Fibroblast of peridontal ligament (primary cell): Measurements from ENCODE around the gene DAZAP1.
"Not testable (repeated sequence)": the region's sequence is repeated elsewhere in the genome, so short reads cannot be mapped to it uniquely, and the experiment has no call there.

Experiments
- DNase-seq: peaks from one replicate; pipeline ENCODE4 v3.0.0-alpha.2; 2010; ENCODE audit errors: extremely low read depth

Gene DAZAP1

GRCh38 chr19:1424192-1424955, 17.0 kb downstream of the DAZAP1 start:
- no peak for DNase-seq

- no peak for DNase-seq
Observed at GRCh38 chr19:1425102-1425837, 17.9 kb downstream of the DAZAP1 start.

GRCh38 chr19:1425902-1426301, 18.5 kb downstream of the DAZAP1 start:
- DNase-seq = no peak

DNA sequence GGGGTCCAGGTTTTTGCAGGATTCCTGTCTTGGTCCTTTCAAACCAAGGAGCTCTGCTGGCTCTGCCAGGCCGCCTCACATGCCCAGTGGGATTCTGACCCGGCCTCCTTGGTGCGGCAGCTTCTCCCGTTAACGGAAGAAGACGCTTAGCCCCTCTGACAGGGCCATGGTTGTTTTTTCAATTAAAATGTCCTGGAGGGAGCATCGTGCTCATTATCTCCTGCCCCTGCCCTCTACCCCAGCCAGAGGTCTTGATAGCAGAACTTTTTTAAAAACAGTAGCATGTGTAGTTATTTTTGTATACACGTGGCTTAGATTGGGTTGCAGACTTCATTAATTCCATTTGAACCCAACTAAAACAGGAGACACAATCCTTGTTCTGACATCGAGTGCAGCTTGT, 19.4 kb downstream of the DAZAP1 start:
- DNase-seq = no peak

DNA sequence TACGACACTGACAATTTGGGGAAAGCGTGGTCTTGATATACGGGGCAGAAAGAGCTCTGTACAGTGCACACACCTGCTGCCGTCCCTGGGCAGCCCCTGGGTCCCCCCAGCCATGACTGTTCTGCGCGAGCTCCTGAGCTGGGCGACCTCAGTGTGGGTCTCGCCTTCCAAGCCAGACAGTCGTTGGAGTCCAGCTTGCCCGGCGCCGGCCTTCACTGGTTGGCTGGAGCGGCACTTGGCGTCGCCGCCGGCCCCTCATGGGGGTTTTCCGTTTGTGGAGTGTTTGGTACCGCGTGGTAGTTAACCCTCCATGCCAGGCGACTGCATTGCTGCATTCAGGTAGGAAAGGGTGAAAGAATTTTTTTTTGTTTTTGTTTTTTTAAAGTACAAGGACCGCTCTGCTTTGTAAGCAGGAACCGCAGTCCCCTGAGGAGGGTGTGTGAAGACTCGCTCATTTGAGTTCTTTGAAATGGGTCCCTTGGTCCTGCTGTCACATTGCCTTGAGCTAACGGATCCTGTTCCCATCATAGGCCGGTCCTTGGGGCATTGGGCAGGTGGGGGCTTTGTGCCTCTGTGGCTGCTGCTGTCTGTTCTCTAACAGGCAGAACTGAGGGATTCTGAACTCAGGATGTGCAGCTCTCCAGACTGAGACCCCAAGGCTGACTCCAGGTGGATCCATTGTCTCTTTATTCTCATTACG, 20.0 kb downstream of the DAZAP1 start:
- no peak for DNase-seq

- DNase-seq = no peak
Observed at GRCh38 chr19:1428738-1429391, 21.5 kb downstream of the DAZAP1 start.

- no peak for DNase-seq
Observed at GRCh38 chr19:1429750-1430149, 22.4 kb downstream of the DAZAP1 start.

DNA sequence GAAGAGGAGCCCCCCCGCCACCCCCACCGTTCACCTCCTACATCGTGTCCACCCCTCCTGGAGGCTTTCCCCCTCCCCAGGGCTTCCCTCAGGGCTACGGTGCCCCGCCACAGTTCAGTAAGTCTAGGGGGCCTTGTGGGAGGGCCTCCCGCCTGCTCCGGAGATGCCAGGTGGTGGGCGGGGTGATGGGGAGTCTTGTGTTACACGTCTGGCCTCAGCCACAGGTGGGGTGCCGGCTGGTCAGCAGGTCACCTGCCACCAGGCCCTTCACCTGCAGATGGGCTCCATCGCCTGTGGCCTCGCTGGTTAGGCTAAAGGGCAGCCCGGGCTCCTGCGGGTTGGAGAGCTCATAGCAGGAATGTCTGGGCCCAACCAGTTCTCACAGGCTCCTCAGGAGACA, 22.9 kb downstream of the DAZAP1 start:
- DNase-seq = no peak

DNA sequence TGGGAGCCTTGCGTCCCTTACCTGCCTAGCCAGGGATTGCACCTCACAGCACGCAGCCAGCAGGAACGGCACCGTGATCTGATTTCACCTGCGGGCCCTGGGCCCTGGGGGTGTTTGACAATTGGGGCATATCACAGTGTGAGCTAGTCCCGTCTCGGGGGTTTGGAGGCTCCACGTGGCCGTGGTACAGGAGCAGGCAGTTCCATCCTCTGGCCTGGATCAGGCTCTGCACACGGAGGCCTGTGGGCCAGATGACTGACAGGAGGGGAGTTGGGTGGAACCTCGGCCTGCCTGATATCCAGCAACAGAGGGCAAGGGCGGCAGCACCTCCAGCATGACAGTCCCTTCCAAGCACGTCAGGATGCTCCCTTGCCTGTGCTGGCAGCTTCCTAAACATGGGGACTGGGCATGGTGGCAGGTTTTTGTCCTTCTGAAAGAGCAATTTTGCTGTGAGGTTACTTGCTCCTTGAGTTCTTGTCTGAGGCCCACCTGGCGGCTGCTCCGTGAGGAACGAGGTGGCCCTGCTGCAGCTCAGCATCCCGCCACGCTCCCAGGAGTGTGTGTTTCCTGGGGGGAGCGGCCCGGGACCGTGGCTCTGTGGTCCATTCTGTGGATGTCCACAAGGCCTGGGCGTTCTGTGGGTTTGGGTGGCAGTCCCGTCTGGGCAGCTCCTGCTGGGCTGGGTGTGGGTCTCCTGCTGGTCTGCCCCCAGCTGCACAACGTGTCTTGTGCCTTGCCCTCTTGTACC, 24.5 kb downstream of the DAZAP1 start:
- no peak for DNase-seq

GRCh38 chr19:1432507-1432887, 25.1 kb downstream of the DAZAP1 start:
- DNase-seq = no peak

DNA sequence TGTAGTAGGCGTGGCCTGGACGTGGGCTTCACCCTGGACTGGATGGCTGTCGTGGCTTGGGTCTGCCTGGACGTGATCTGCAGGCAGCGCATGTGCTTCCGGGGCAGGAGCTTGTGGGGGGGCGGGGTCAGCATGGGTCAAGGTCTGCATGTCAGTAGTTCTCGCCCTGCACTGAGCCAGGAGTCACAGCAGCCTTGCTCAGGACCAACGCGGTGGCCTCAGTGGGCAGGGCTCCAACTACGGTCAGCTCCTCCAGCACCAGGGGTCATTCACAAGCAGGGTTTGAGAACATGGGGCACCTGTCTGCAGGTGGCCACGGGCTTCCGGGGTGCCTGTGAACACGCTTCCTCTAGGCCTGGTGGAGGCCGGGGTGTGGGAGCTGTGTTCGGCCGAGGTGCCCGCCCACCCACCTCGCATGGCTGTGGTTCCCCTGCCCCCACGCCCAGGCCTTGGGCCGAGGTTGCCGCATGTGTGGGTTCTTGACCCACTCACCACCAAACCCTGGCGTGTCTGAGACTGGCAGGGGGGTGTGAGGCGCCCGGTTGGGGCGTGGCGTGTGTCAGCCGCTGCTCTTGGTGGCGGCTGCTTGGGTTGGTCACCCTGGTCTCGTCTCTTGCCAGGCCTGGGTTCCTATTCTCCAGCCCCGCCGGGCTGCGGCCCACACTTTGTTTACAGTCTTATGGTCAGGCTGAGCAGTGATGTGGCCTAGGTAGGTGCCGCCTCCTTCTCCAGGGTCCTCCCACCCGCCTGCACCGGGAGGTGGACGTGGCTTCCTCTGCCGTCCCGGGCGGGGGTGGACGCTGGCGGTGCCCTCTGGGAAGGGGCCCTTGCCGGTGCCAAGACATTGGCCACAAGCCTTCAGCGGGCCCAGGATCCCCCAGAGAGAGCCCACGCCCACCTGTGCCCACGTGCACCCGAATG, 26.0 kb downstream of the DAZAP1 start:
- no peak for DNase-seq

- DNase-seq = no peak
Observed at GRCh38 chr19:1434040-1434366, 26.6 kb downstream of the DAZAP1 start.

GRCh38 chr19:1434577-1435060, 27.2 kb downstream of the DAZAP1 start:
- no peak for DNase-seq

DNA sequence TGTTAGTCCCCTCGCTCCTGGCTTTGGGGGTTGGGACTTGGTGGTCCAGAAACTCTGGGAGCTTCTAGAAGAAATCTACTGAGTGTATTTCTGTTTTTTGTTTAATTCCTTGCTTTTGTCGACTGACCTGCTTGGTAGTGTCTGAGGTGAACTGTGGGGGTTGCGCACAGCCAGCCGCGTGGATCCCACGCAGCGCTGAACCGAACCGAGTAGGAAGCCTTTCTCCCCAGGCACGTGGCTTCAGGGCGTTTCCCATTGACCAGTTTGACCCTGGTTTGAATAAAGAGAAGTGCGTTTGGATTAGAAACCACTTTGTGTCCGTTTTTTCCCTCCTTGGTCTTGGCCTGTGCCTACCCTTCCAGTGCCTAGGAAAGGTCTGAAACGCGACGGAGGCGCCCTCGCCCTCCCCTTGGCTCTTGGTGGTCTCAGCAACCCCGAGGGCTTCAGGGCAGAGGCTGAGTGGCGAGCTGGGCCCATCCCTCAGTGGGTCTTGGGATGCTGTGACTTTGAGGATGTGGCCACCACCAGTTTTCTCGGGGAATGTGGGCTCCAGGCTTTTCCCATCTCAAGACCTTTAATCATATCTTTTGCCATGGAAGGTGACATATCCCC, 28.1 kb downstream of the DAZAP1 start:
- no peak for DNase-seq

DNA sequence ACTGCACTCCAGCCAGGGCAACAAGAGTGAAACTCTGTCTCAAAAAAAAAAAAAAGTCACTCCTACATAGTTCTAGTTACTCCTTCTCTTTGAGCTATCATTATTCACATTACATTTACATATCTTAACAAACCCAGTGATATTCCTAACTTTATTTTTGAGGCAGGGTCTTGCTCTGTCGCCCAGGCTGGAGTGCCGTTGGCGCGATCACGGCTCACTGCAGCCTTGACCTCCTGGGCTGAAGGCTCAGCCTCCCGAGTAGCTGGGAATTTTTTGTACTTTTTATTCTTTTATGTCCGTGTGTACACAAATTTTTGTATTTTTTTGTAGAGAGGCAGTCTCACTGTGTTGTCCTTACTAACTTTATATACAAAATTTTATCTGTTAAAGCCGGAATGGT, 30.2 kb downstream of the DAZAP1 start:
- no peak for DNase-seq

DNA sequence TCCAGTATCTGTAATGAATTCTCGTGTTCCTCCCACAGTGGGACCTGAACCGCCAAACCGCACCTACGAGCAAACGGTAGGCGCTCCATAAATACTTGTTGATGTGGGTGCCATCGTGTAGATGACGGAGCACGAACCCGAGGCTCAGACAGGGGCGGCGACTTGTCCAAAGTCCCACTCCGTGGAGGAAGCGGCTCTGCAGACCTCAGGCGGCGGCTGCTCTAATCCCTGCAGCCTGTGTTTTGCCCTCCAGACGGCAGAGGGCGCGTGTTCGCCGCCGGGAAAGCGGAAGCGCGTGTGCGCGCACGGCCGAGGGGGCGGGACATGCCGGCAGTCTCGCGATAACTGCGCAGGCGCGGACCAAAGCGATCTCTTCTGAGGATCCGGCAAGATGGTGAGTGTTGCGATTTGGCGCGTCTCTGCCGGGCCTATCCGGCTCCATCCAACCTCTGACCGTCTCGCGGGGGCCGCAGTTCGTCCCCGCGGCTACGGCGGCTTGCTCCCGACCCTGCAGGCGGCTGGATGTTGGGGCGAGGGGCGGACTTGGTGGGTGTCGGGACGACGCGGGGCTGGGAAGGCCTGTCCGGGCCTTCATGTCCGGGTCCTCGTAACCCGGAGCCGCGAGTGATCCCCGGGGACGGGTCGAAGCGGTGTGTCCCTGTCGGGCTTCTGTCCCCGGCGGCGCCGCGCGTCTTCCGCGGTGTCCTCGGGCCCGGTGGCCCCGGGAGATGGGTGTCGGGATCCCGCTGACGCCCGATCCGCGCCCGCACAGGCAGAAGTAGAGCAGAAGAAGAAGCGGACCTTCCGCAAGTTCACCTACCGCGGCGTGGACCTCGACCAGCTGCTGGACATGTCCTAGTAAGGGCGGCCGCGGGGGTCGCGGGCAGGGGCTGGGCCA, 30.9 kb downstream of the DAZAP1 start, which contains the start of gene RPS15:
RPS15 (plus strand) TSS at position 362 of the 898 bp plus-strand sequence; CDS start at position 392, 30 bp downstream.
- peak; percentile 95 for DNase-seq

GRCh38 chr19:1438933-1439354, 31.6 kb downstream of the DAZAP1 start:
- DNase-seq = no peak

GRCh38 chr19:1439525-1440417, 32.4 kb downstream of the DAZAP1 start:
- DNase-seq = not testable (repeated sequence)
